Brain microvascular endothelial cell (primary cell): ENCODE results near the gene MEGF6.

ENCODE experiments used
- DNase-seq: peaks from one replicate; pipeline ENCODE4 v3.0.0-alpha.2; 2020
- H3K27ac ChIP-seq: fragments of 250-450 bp; sonication (Bioruptor Pico); 2 replicates; pipeline ENCODE4 v1.5.1; 2020; ENCODE audit warnings: mild to moderate bottlenecking, moderate library complexity
- H3K27me3 ChIP-seq: fragments of 250-450 bp; sonication (Bioruptor Pico); replicated peaks from 2 replicates; pipeline ENCODE4 v1.5.1; 2020; ENCODE audit warnings: mild to moderate bottlenecking
- H3K36me3 ChIP-seq: fragments of 250-450 bp; sonication (Bioruptor Pico); replicated peaks from 2 replicates; pipeline ENCODE4 v1.5.1; 2020; ENCODE audit warnings: mild to moderate bottlenecking
- H3K4me3 ChIP-seq: 2 replicates; pipeline ENCODE4 v1.5.1; 2011; ENCODE audit warnings: low read depth, mild to moderate bottlenecking, control low read depth, low read length, moderate library complexity
- in situ Hi-C: cut with HindIII; loops from 2 replicates; pipeline ENCODE4 v1.10.0; 2017; ENCODE audit warnings: low sequenced_read_pairs, low pct_ligation_motif_present
- TF ChIP-seq, protein P1 (sequence below): IDR thresholded peaks from 2 replicates; pipeline ENCODE4 v1.5.1; 2011; ENCODE audit warnings: low read depth, mild to moderate bottlenecking, moderate library complexity, low read length, control low read depth, inconsistent platforms; ENCODE audit errors: missing control alignments

The MEGF6 gene

DNA sequence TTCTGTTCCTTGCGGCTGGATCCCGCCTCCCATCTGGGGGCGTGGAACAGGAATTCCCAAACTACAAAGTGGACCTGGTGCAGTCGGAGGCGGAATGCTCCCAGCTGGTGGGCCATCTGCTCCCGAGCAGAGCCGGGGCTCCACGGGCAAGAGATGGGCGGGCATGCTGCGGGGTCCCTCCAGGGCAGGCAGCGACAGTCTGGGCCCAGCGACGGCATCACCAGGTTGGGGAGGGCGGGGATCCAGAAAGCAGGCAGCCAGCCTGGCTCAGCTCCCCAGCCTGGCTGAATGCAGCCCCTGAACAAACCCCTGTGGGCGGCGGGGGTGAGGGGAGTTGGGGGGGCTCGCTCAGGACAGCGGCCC is 3.6 kb downstream of the MEGF6 start:
- in situ Hi-C loops = no loop called here
- no peaks in the 10 kb centered on the region for H3K36me3 ChIP-seq
- no peak overlapping the region for H3K4me3 ChIP-seq
- TF ChIP-seq, protein P1, sequence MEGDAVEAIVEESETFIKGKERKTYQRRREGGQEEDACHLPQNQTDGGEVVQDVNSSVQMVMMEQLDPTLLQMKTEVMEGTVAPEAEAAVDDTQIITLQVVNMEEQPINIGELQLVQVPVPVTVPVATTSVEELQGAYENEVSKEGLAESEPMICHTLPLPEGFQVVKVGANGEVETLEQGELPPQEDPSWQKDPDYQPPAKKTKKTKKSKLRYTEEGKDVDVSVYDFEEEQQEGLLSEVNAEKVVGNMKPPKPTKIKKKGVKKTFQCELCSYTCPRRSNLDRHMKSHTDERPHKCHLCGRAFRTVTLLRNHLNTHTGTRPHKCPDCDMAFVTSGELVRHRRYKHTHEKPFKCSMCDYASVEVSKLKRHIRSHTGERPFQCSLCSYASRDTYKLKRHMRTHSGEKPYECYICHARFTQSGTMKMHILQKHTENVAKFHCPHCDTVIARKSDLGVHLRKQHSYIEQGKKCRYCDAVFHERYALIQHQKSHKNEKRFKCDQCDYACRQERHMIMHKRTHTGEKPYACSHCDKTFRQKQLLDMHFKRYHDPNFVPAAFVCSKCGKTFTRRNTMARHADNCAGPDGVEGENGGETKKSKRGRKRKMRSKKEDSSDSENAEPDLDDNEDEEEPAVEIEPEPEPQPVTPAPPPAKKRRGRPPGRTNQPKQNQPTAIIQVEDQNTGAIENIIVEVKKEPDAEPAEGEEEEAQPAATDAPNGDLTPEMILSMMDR = no peak
- DNase-seq = no peak
- H3K27ac ChIP-seq = no peak overlapping the region
- no peaks in the 10 kb centered on the region for H3K27me3 ChIP-seq

DNA sequence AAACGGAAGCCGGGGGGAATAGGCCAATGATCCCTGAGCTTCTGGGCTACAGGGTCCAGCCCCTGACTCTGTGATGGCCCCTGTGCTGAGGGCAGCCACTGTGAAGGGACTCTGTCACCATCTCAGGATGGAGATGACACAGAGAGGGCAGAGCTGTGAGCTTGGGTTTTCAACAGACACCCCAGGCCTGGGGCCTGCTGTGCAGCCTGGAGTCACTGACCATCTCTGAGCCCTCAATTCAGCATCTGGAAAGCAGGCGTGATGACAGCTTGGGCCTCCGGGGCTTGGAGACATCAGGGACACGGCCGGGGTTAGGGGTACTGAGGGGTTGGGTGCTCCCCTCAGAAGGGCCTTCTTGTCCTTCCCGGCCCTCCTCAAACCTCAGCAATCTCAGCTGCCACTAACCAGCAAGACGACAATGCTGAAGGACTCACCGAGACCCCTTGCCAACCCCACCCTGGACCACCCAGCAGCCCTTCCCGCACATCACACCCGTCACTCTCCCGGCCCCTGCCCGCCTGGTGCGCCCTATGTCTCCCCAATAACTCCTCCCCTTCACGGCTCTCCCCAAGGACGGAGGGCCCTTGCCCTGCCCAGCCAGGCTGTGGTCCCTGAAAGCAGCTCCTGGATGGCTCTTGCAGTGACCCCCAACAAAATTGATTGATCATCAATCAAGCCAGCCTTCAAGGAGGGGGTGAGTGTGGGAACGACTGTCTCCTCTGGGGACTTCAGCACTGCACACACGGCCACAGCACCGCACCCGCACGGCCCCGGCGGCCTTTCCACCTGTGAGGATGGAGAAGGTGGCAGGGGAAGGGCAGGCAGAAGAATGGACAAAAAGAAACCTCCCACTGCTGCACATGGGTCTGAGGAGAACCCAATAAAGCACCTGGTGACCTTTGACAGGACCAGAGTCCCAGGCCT is 4.3 kb downstream of the MEGF6 start:
- in situ Hi-C loops = no loop called here

DNA sequence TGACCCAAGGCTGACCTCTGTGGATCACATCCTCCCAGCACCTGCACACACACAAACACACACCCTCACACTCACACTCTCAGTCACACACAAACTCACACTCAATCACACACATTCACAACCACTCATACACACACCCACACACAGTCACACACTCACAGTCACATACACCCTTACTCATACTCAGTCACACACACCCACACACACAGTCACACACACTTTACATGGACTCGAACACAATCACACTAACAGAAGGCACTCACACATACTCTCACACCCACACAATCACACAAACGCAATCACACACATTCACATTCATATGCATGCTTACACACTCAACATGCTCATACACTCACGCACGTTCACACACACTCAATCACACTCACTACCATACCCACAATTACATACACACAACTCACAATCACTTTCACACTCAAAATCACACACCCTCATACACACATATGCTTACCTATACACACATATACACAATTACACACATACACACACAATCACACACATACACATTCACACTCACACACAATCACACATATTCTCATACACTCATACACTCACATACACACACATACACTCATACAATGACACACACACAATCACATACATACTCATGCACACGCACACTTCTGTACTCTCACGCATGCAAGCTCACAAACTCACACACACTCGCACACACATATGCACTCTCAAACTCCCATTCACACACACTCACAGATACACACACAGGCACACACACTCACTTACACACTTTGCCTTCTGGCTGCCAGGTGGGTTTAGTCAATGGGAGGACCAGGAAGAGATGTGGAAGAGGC is 6.1 kb downstream of the MEGF6 start:
- H3K4me3 ChIP-seq = no peak overlapping the region
- H3K27me3 ChIP-seq = no peaks in the 10 kb centered on the region
- no peak for DNase-seq
- no peak overlapping the region for H3K27ac ChIP-seq
- in situ Hi-C loops = no loop called here
- H3K36me3 ChIP-seq = no peaks in the 10 kb centered on the region
- TF ChIP-seq, protein P1 = no peak

More for the DNA sequence above, 4.3 kb downstream of the MEGF6 start:
- Histone ChIP-seq H3K4me3 (no peak overlapping the region), H3K36me3 (no peaks in the 10 kb centered on the region), H3K27ac (no peak overlapping the region), H3K27me3 (no peaks in the 10 kb centered on the region)
- TF ChIP-seq, protein P1 = no peak
- no peak for DNase-seq

DNA sequence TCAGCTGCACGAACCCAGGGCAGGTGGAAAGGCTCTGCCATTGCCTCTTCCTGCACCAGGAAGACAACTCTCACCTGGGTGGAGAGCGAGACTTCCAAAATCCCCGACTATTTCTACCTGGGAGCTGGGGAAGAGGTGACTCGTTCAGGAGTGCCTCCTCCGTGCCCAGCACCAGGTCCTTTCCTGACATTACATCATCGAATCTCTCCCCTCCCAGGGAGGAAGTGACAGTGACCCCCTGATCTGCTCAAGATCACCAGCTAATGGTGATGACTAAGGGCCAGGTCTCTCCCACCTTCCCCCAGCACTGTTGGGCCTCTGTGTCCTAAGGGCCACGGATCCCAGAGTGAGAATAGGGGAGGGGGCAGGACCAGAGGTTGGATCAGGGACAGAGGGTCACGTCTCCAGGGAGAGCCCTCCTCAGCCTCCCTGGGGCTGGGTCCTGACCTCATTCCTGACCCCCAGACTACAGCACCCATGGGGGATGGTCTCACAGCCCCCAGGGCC is 6.8 kb downstream of the MEGF6 start:
- no peaks in the 10 kb centered on the region for H3K27me3 ChIP-seq
- H3K36me3 ChIP-seq = no peaks in the 10 kb centered on the region
- TF ChIP-seq, protein P1 = no peak
- in situ Hi-C loops = no loop called here
- no peak overlapping the region for H3K27ac ChIP-seq
- no peak overlapping the region for H3K4me3 ChIP-seq
- DNase-seq = no peak

DNA sequence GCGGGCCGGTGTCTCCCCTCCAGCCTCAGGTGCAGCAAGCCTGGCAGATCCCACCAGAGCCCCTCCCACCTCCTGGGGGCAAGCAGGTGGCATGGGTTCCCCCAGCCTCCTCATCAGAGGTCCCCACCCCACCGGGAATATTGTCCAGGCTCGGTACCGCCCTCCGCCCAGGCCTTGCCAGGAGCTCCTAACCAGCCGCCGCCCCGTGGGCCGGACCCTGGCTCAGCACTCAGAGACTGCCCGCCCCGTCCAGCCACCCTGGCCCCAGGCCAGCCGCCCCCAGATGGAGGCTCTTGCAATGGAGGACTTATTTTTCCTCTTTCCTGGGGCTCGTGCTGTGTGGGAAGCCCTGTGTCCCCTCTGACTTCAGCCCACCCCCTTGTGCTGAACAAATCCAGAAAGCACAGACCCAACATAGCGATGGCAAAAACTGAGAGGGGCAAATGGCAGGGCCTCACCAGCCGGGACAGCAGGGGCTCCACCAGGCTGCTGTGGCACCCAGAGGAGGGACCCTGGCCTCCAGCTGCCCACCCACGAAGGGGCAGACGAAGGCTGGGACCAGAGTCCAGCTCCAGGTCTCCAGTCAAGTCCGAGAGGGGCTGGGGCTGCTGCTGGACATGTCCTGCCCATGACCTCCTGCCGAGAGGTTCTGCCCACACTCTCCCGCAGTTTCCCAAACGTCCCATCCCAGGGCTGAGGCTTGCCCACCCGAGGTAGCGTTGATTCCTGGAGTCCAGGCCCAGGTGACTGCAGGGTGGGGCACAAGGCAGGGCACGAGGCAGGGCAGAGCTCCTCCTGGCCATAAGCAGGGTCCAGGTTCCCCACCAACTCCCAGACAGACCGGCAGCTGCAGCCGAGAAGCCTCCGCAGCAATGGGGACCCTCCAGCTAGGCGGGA is 7.5 kb downstream of the MEGF6 start:
- no peaks in the 10 kb centered on the region for H3K36me3 ChIP-seq
- TF ChIP-seq, protein P1 = no peak
- H3K27ac ChIP-seq = no peak overlapping the region
- in situ Hi-C loops = no loop called here
- DNase-seq = no peak
- no peak overlapping the region for H3K4me3 ChIP-seq
- H3K27me3 ChIP-seq = no peaks in the 10 kb centered on the region
